IMR-90 (cell line): ENCODE data around the gene XPO6. TPM values are rescaled to one million over a fixed set of nuclear protein-coding genes. Genes with fewer than 3 reads are reported as not detected.

ENCODE experiments used
- ATAC-seq: fragments of 200-7000 bp; cut with Tn5 transposase; 2 replicates; pipeline ENCODE4 v1.9.1; 2020; ENCODE audit warnings: low read depth, mild to moderate bottlenecking, moderate library complexity
- BruUV-seq: library from RNA; stranded (reverse); fragments of 400-500 nt; replicated peaks from 2 replicates; lab custom pipeline; 2021; lab: Mats Ljungman, UMichigan
- CTCF ChIA-PET: fragments of 300-600 bp; formaldehyde crosslinking; extraction: SDS; loops from one replicate; lab custom pipeline; 2021; ENCODE audit warnings: antibody characterized with exemption; lab: Yijun Ruan, JAX
- POLR2A ChIA-PET: fragments of 300-600 bp; sonication (Branson Sonifier 250); formaldehyde crosslinking; loops from one replicate; lab custom pipeline; 2022; ENCODE audit warnings: antibody characterized with exemption; ENCODE audit not compliant: unreplicated experiment; lab: Charles Lee
- DNase-seq: peaks from one replicate; pipeline ENCODE4 v3.0.0; 2013
- H2AFZ ChIP-seq: replicated peaks from 2 replicates; pipeline ENCODE3; 2013; ENCODE audit warnings: low read length, mild to moderate bottlenecking; ENCODE audit not compliant: poor library complexity
- H2AK5ac ChIP-seq: 2 replicates; pipeline ENCODE4 v1.6.1; 2013; ENCODE audit warnings: low read depth, low read length, inconsistent platforms
- H2AK9ac ChIP-seq: replicated peaks from 2 replicates; pipeline ENCODE3; 2013; ENCODE audit warnings: mild to moderate bottlenecking, low read depth, low read length, moderate library complexity; ENCODE audit not compliant: poor library complexity
- H2BK120ac ChIP-seq: 2 replicates; pipeline ENCODE4 v1.6.1; 2013; ENCODE audit warnings: low read depth, low read length, inconsistent platforms
- H2BK15ac ChIP-seq: 3 replicates; pipeline ENCODE4 v1.6.1; 2013; ENCODE audit warnings: low read depth, low read length, inconsistent platforms
- H2BK20ac ChIP-seq: 2 replicates; pipeline ENCODE4 v1.6.1; 2013; ENCODE audit warnings: low read depth, mild to moderate bottlenecking, inconsistent platforms, low read length, moderate library complexity
- H2BK5ac ChIP-seq: 2 replicates; pipeline ENCODE4 v1.6.1; 2013; ENCODE audit warnings: mild to moderate bottlenecking, low read depth, low read length, inconsistent platforms; ENCODE audit not compliant: poor library complexity, severe bottlenecking
- H3K14ac ChIP-seq: replicated peaks from 2 replicates; pipeline ENCODE4 v1.6.1; 2013; ENCODE audit warnings: low read depth, low read length, inconsistent platforms
- H3K18ac ChIP-seq: 2 replicates; pipeline ENCODE4 v1.6.1; 2013; ENCODE audit warnings: low read depth, low read length, control low read depth
- H3K23ac ChIP-seq: 2 replicates; pipeline ENCODE4 v1.6.1; 2013; ENCODE audit warnings: low read depth, low read length, inconsistent platforms
- H3K27ac ChIP-seq: 2 replicates; pipeline ENCODE4 v1.5.1; 2013; ENCODE audit warnings: mild to moderate bottlenecking, control low read depth, low read length; ENCODE audit not compliant: insufficient read depth
- H3K27me3 ChIP-seq: 2 replicates; pipeline ENCODE4 v1.6.1; 2013; ENCODE audit warnings: low read length; ENCODE audit not compliant: control insufficient read depth, insufficient read depth
- H3K36me3 ChIP-seq: 2 replicates; pipeline ENCODE4 v1.6.1; 2013; ENCODE audit warnings: low read length, mixed read lengths; ENCODE audit not compliant: control insufficient read depth, insufficient read depth
- H3K4ac ChIP-seq: 2 replicates; pipeline ENCODE4 v1.6.1; 2013; ENCODE audit warnings: low read depth, low read length, inconsistent platforms
- H3K4me1 ChIP-seq: 2 replicates; pipeline ENCODE4 v1.6.1; 2013; ENCODE audit warnings: low read length, mixed read lengths; ENCODE audit not compliant: control insufficient read depth, insufficient read depth
- H3K4me2 ChIP-seq: 2 replicates; pipeline ENCODE4 v1.6.1; 2013; ENCODE audit warnings: low read depth, mild to moderate bottlenecking, control low read depth, low read length, moderate library complexity
- H3K4me3 ChIP-seq: 2 replicates; pipeline ENCODE4 v1.5.1; 2013; ENCODE audit warnings: low read depth, mild to moderate bottlenecking, control low read depth, low read length, moderate library complexity; ENCODE audit not compliant: insufficient read depth
- H3K56ac ChIP-seq: 2 replicates; pipeline ENCODE4 v1.6.1; 2013; ENCODE audit warnings: low read length, inconsistent platforms; ENCODE audit not compliant: insufficient read depth; ENCODE audit errors: extremely low read depth
- H3K79me1 ChIP-seq, 2 experiments: 2 replicates each; pipeline ENCODE4 v1.6.1; 2013; ENCODE audit warnings: low read length in 2 of 2, inconsistent platforms in 1 of 2, low read depth in 1 of 2
- H3K9ac ChIP-seq: 2 replicates; pipeline ENCODE4 v1.6.1; 2013; ENCODE audit warnings: low read depth, low read length, control low read depth
- H3K9me1 ChIP-seq: 2 replicates; pipeline ENCODE4 v1.6.1; 2013; ENCODE audit warnings: low read length, inconsistent platforms; ENCODE audit not compliant: insufficient read depth
- H3K9me3 ChIP-seq: 2 replicates; pipeline ENCODE4 v1.6.1; 2013; ENCODE audit warnings: low read length; ENCODE audit not compliant: control insufficient read depth, insufficient read depth
- H4K20me1 ChIP-seq: 2 replicates; pipeline ENCODE4 v1.6.1; 2013; ENCODE audit warnings: low read length, inconsistent platforms; ENCODE audit not compliant: insufficient read depth
- H4K5ac ChIP-seq: 2 replicates; pipeline ENCODE4 v1.6.1; 2013; ENCODE audit warnings: mild to moderate bottlenecking, low read depth, low read length, control low read depth
- H4K8ac ChIP-seq, 2 experiments: 2 replicates each; pipeline ENCODE4 v1.6.1; 2013; ENCODE audit warnings: low read depth in 2 of 2, low read length in 2 of 2, control low read depth in 1 of 2, inconsistent platforms in 1 of 2
- H4K91ac ChIP-seq: 2 replicates; pipeline ENCODE4 v1.6.1; 2013; ENCODE audit warnings: low read depth, low read length, inconsistent platforms; ENCODE audit not compliant: insufficient read depth
- BHLHE40 ChIP-seq: fragments of 150-350 bp; IDR thresholded peaks from 2 replicates; pipeline ENCODE4 v1.6.1; 2016; ENCODE audit warnings: mild to moderate bottlenecking, low read depth, low read length
- NFE2L2 ChIP-seq: fragments of 150-350 bp; IDR thresholded peaks from 2 replicates; pipeline ENCODE4 v1.6.1; 2016; ENCODE audit warnings: low read depth, mild to moderate bottlenecking, low read length
- WGBS, 2 experiments: methylation state at CpG; one replicate each; pipeline versions ENCODE4 v1.1.5 to v1.1.7; 2013; ENCODE audit warnings: missing lambda C conversion rate in 2 of 2; ENCODE audit not compliant: insufficient read length in 1 of 2; ENCODE audit errors: extremely low coverage in 2 of 2; 5-methylcytosine and 5-hydroxymethylcytosine counted together
- dilution Hi-C: fragments of 300-500 bp; cut with HindIII; formaldehyde crosslinking; loops from one replicate; pipeline ENCODE4 v1.14.3; 2018; ENCODE audit warnings: low sequenced_read_pairs; ENCODE audit not compliant: unreplicated experiment
- in situ Hi-C: fragments of 300-500 bp; cut with MboI; formaldehyde crosslinking; loops from 3 replicates; pipeline ENCODE4 v1.14.3; 2019; ENCODE audit warnings: low sequenced_read_pairs, inconsistent platforms, mixed read lengths
- intact Hi-C: fragments of 100-400 bp; cut with micrococcal nuclease; formaldehyde crosslinking; loops from 2 replicates; pipeline ENCODE4 v1.10.0; 2022
- polyA plus RNA-seq, 3 experiments: library from polyadenylated mRNA; depleted of rRNA; stranded (reverse); fragments of >200 nt; gene quantifications; 2 replicates each; pipeline ENCODE4 v1.2.3, GENCODE V29; 2012; ENCODE audit warnings: low replicate concordance in 1 of 3
- total RNA-seq: library from RNA; depleted of rRNA; stranded (reverse); fragments of >200 nt; gene quantifications from 2 replicates; pipeline ENCODE4 v1.2.3, GENCODE V29; 2012

Gene XPO6
- total and polyA plus RNA-seq, 2 of the 4 experiments (the other 2 are of a cell fraction), result 108 to 184 TPM

- Histone ChIP-seq H3K14ac (peak overlapping the region; percentile 86), H2AK9ac (peak overlapping the region; percentile 80), H2AK5ac (peak overlapping the region; percentile 95), H3K9me3 (no peaks in the 10 kb centered on the region), H2BK15ac (peak overlapping the region; percentile 91; the same call in 2 of the 3 replicates), H4K20me1 (peaks cover 32% of the 10 kb centered on the region), H3K27ac (peak overlapping the region; percentile 93), H3K9me1 (peaks cover 34% of the 10 kb centered on the region), H3K9ac (peak overlapping the region; percentile 19; the same call in 1 of the 2 replicates), H2AFZ (no peak overlapping the region), H3K36me3 (peaks cover 10% of the 10 kb centered on the region), H2BK120ac (peak overlapping the region; percentile 85), H3K4me3 (no peak overlapping the region), H2BK5ac (peak overlapping the region; percentile 87), H3K23ac (peak overlapping the region; percentile 79; the same call in 1 of the 2 replicates), H4K8ac (peak overlapping the region; percentile 17 to 75; a peak in 3 of 4 replicates), H4K5ac (peak overlapping the region; percentile 63), H3K4me1 (peaks cover 36% of the 10 kb centered on the region), H3K4me2 (no peak overlapping the region; the same call in 1 of the 2 replicates), H3K79me1 (peaks cover 22 to 84% of the 10 kb centered on the region in 2 experiments), H3K4ac (peak overlapping the region; percentile 86), H3K18ac (peak overlapping the region; percentile 83), H3K56ac (no peak overlapping the region), H3K27me3 (no peaks in the 10 kb centered on the region), H2BK20ac (peak overlapping the region; percentile 81; the same call in 1 of the 2 replicates), H4K91ac (peak overlapping the region; percentile 69)
- in situ Hi-C loops (no loop called here), dilution Hi-C loops (no loop called here), intact Hi-C loops (no loop called here)
- peak; percentile 15; the same call in 1 of the 2 replicates for ATAC-seq
- POLR2A ChIA-PET, result interaction anchor here (0.6 kb wide), 1 partner anchor 72 kb away, joined by 3 read pairs; no protein-coding TSS in a partner anchor
- WGBS, 2 experiments, result 81% methylated on average over 3 of the region's 7 CpGs; no CpG with 5 or more reads in 1 of the 2 experiments
- no TSS peak for BruUV-seq
- DNase-seq, result peak; percentile 66
- TF ChIP-seq NFE2L2 (no peak), BHLHE40 (peak; percentile 79)
- CTCF ChIA-PET, result interaction anchor here (1.5 kb wide), 1 partner anchor 8 kb away, joined by 4 read pairs; no protein-coding TSS in a partner anchor
Measured at GRCh38 chr16:28182183-28182582, 29.6 kb downstream of the XPO6 start.
